ENCODE results near the gene BMPR2. TPM values are rescaled to one million over a fixed set of nuclear protein-coding genes. Genes with fewer than 3 reads are reported as not detected.
A peak's percentile ranks its signal among the peaks of the same experiment; 100 is the strongest.

Gene BMPR2
- total and polyA plus RNA-seq, 2 of the 8 experiments (the other 6 are each of a cell fraction or from before 2014, with no cell fraction given) = 5.5 to 19.8 TPM

- Histone ChIP-seq H4K5ac (ENCODE audit: insufficient read length, low read depth, low read length) (no peak overlapping the region), H2AK5ac (ENCODE audit: low read depth, low read length) (no peak overlapping the region), H3K4me2 (ENCODE audit: insufficient read depth in 1 of 2, low read depth in 2 of 2, low read length in 2 of 2) (peak overlapping the region in 1 of 2 experiments; percentile 56; a peak in 1 of 4 replicates), H3K18ac (ENCODE audit: extremely low read depth, low read length) (no peak overlapping the region), H2BK5ac (ENCODE audit: low read depth, low read length) (no peak overlapping the region), H3K23me2 (ENCODE audit: low read depth, low read length) (no peaks in the 10 kb centered on the region), H3K79me1 (ENCODE audit: low read depth, low read length) (no peaks in the 10 kb centered on the region), H3K27me3 (replicated peaks in 1 of 4; ENCODE audit: control insufficient read depth in 3 of 4, extremely low read depth in 1 of 4, insufficient read depth in 3 of 4, low read length in 3 of 4) (no peaks in the 10 kb centered on the region), H2BK12ac (ENCODE audit: low read depth, low read length) (no peak overlapping the region), H3K56ac (replicated peaks; ENCODE audit: insufficient read length, low read depth, low read length) (no peak overlapping the region), H3K4me3 (ENCODE audit: extremely low read depth in 1 of 4, insufficient read depth in 2 of 4, low read depth in 3 of 4, low read length in 4 of 4) (no peak overlapping the region), H3K4me1 (replicated peaks in 1 of 4; ENCODE audit: control insufficient read depth in 3 of 4, insufficient read depth in 4 of 4, low read length in 3 of 4) (peaks cover 0 to 4% (median 2%) of the 10 kb centered on the region in 4 experiments; a peak in 4 of 7 replicates), H4K8ac (ENCODE audit: extremely low read depth, insufficient read depth, low read length) (no peak overlapping the region), H4K91ac (replicated peaks; ENCODE audit: insufficient read length, low read length) (no peak overlapping the region), H3K36me3 (ENCODE audit: control insufficient read depth in 2 of 4, insufficient read depth in 4 of 4, low read length in 3 of 4) (no peaks in the 10 kb centered on the region), H3K4ac (replicated peaks; ENCODE audit: insufficient read length, low read depth, low read length) (no peak overlapping the region), H4K20me1 (replicated peaks in 1 of 2; ENCODE audit: control insufficient read depth in 1 of 2, insufficient read depth in 2 of 2, low read length in 2 of 2) (no peaks in the 10 kb centered on the region), H3K9ac (replicated peaks in 1 of 4; ENCODE audit: extremely low read depth in 1 of 4, low read depth in 3 of 4, low read length in 3 of 4) (no peak overlapping the region), H2AFZ (ENCODE audit: low read length) (no peak overlapping the region), H3K27ac (ENCODE audit: low read depth, low read length) (no peak overlapping the region), H2BK20ac (ENCODE audit: low read length) (no peak overlapping the region), H3K14ac (ENCODE audit: insufficient read length) (no peak overlapping the region), H2BK120ac (replicated peaks; ENCODE audit: low read depth, low read length) (no peak overlapping the region), H3K79me2 (ENCODE audit: control insufficient read depth in 1 of 2, insufficient read depth in 2 of 2, low read length in 2 of 2) (no peaks in the 10 kb centered on the region), H2BK15ac (ENCODE audit: low read length) (no peak overlapping the region), H3K23ac (ENCODE audit: insufficient read length) (no peak overlapping the region), H3K9me3 (ENCODE audit: insufficient read depth in 2 of 2, low read depth in 1 of 2, low read length in 1 of 2) (no peaks in the 10 kb centered on the region)
- ChIA-PET POLR2A (ENCODE audit: partially characterized antibody) (interaction anchor here (0.6 to 1.8 kb wide), 2 partner anchors 16 to 72 kb away, joined by 3 to 4 read pairs; partner anchors contain the start of gene BMPR2), CTCF (ENCODE audit: partially characterized antibody) (interaction anchor here (0.7 to 1.0 kb wide), 2 partner anchors 45 to 190 kb away, joined by 3 read pairs; no protein-coding TSS in a partner anchor)
- TF ChIP-seq TCF12 (IDR thresholded peaks at IDR 0.05; ENCODE audit: low read depth, low read length) (no peak), TBP (IDR thresholded peaks at IDR 0.05; ENCODE audit: low read depth, low read length) (no peak), CBX8 (IDR thresholded peaks at IDR 0.05; ENCODE audit: borderline replicate concordance, low read depth, low read length) (no peak), POLR2AphosphoS5 (IDR thresholded peaks at IDR 0.05; ENCODE audit: low read depth, low read length) (no peak), JUND (IDR thresholded peaks at IDR 0.05; ENCODE audit: low read length) (no peak)
- 82% methylated on average over 4 of the region's 4 CpGs; no CpG with 5 or more reads in 1 of the 2 experiments for WGBS, 2 experiments (ENCODE audit: extremely low coverage in 1 of 2, insufficient coverage in 1 of 2, insufficient read length in 1 of 2, insufficient replicate concordance in 2 of 2, low coverage in 1 of 2, low lambda C conversion rate in 2 of 2, missing lambda C conversion rate in 1 of 2)
- FAIRE-seq (no peak), DNase-seq (ENCODE audit: low read depth in 1 of 2, low spot score in 2 of 2) (no peak)
These were observed 15.0 kb upstream of the BMPR2 start for GRCh38 chr2:202361108-202361507.
